BLaER1 treated with 17β-estradiol and CSF1 and Interleukin-3, amounts not matched to agents 10 nM and 100 nM (cell line): ENCODE results near the gene MS4A8.
A peak's percentile ranks its signal among the peaks of the same experiment; 100 is the strongest.

Experiments
- H3K27ac ChIP-seq, 11 experiments: shearing (Covaris generic); formaldehyde crosslinking; 2 replicates each; pipeline ENCODE4 v1.8.1; 2022
- H3K27me3 ChIP-seq, 11 experiments: shearing (Covaris generic); formaldehyde crosslinking; 2 replicates each; pipeline ENCODE4 v1.8.1; 2022
- H3K36me3 ChIP-seq, 11 experiments: shearing (Covaris generic); formaldehyde crosslinking; 2 replicates each; pipeline ENCODE4 v1.8.1; 2022
- H3K4me1 ChIP-seq, 10 experiments: shearing (Covaris generic); formaldehyde crosslinking; 2 replicates each; pipeline ENCODE4 v1.8.1; 2022
- H3K4me2 ChIP-seq, 11 experiments: shearing (Covaris generic); formaldehyde crosslinking; 2 replicates each; pipeline ENCODE4 v1.8.1; 2022
- H3K4me3 ChIP-seq, 10 experiments: shearing (Covaris generic); formaldehyde crosslinking; 2 replicates each; pipeline ENCODE4 v1.8.1; 2022
- H3K9ac ChIP-seq, 11 experiments: shearing (Covaris generic); formaldehyde crosslinking; 2 replicates each; pipeline ENCODE4 v1.8.1; 2022
- H3K9me3 ChIP-seq, 11 experiments: shearing (Covaris generic); formaldehyde crosslinking; replicated peaks in 1 of 11; 2 replicates each; pipeline ENCODE4 v1.8.1; 2022
- H4K20me1 ChIP-seq, 11 experiments: shearing (Covaris generic); formaldehyde crosslinking; 2 replicates each; pipeline ENCODE4 v1.8.1; 2022
- Cebpa-rat ChIP-seq, 11 experiments: shearing (Covaris generic); IDR thresholded peaks; 2 replicates each; pipeline ENCODE4 v1.8.1; 2022

The MS4A8 gene

GRCh38 chr11:60741421-60741820 is 42.0 kb downstream of the MS4A8 start:
- Histone ChIP-seq H3K27me3 (no peaks in the 10 kb centered on the region), H3K9me3 (peaks cover 16 to 46% (median 36%) of the 10 kb centered on the region in 11 experiments; a peak in 19 of 22 replicates), H3K9ac (no peak overlapping the region), H3K36me3 (no peaks in the 10 kb centered on the region), H3K4me3 (no peak overlapping the region), H4K20me1 (no peaks in the 10 kb centered on the region), H3K4me2 (no peak overlapping the region), H3K4me1 (peaks cover 0 to 10% (median 4%) of the 10 kb centered on the region in 10 experiments; a peak in 14 of 20 replicates), H3K27ac (no peak overlapping the region)
- TF ChIP-seq Cebpa-rat (IDR thresholded peaks at IDR 0.05), result no peak

- Histone ChIP-seq H3K4me1 (peaks cover 0 to 21% (median 12%) of the 10 kb centered on the region in 10 experiments; a peak in 14 of 20 replicates), H3K36me3 (no peaks in the 10 kb centered on the region), H3K4me3 (no peak overlapping the region), H3K9ac (no peak overlapping the region), H3K9me3 (peaks cover 16 to 46% (median 36%) of the 10 kb centered on the region in 11 experiments; a peak in 19 of 22 replicates), H3K4me2 (no peak overlapping the region), H3K27me3 (no peaks in the 10 kb centered on the region), H3K27ac (no peak overlapping the region), H4K20me1 (no peaks in the 10 kb centered on the region)
- TF ChIP-seq Cebpa-rat (IDR thresholded peaks at IDR 0.05), result no peak
Measured at GRCh38 chr11:60743058-60743457, 43.6 kb downstream of the MS4A8 start.

- Histone ChIP-seq H4K20me1 (no peaks in the 10 kb centered on the region), H3K4me2 (no peak overlapping the region), H3K4me3 (no peak overlapping the region), H3K9me3 (peaks cover 16 to 46% (median 36%) of the 10 kb centered on the region in 11 experiments; a peak in 19 of 22 replicates), H3K36me3 (no peaks in the 10 kb centered on the region), H3K27me3 (no peaks in the 10 kb centered on the region), H3K9ac (no peak overlapping the region), H3K4me1 (peaks cover 0 to 32% (median 21%) of the 10 kb centered on the region in 10 experiments; a peak in 14 of 20 replicates), H3K27ac (no peak overlapping the region)
- TF ChIP-seq Cebpa-rat (IDR thresholded peaks at IDR 0.05), result no peak
Measured at GRCh38 chr11:60744114-60744513, 44.7 kb downstream of the MS4A8 start.

- TF ChIP-seq Cebpa-rat (IDR thresholded peaks at IDR 0.05), result no peak
- Histone ChIP-seq H3K9ac (no peak overlapping the region), H3K4me1 (peaks cover 0 to 26% (median 21%) of the 10 kb centered on the region in 10 experiments; a peak in 14 of 20 replicates), H4K20me1 (no peaks in the 10 kb centered on the region; a peak in 1 of 22 replicates), H3K4me2 (peak overlapping the region in 5 of 11 experiments; percentile 43 to 62 (median 53); a peak in 7 of 22 replicates), H3K27me3 (no peaks in the 10 kb centered on the region), H3K4me3 (no peak overlapping the region), H3K27ac (no peak overlapping the region), H3K9me3 (peaks cover 1 to 30% (median 20%) of the 10 kb centered on the region in 11 experiments; a peak in 17 of 22 replicates), H3K36me3 (no peaks in the 10 kb centered on the region)
Measured at GRCh38 chr11:60747359-60747873, 48.0 kb downstream of the MS4A8 start.

GRCh38 chr11:60748225-60748624 is 48.8 kb downstream of the MS4A8 start:
- no peaks in the 10 kb centered on the region; a peak in 1 of 22 replicates for H4K20me1 ChIP-seq
- peaks cover 0 to 26% (median 21%) of the 10 kb centered on the region in 10 experiments; a peak in 14 of 20 replicates for H3K4me1 ChIP-seq
- peak overlapping the region in 6 of 11 experiments; percentile 11 to 51 (median 22); a peak in 9 of 22 replicates for H3K4me2 ChIP-seq

GRCh38 chr11:60748821-60749220 is 49.4 kb downstream of the MS4A8 start:
- peaks cover 0 to 16% (median 10%) of the 10 kb centered on the region in 11 experiments; a peak in 12 of 22 replicates for H3K9me3 ChIP-seq
- H3K9ac ChIP-seq, result no peak overlapping the region
- no peak for TF ChIP-seq Cebpa-rat (IDR thresholded peaks at IDR 0.05)
- peaks cover 0 to 26% (median 21%) of the 10 kb centered on the region in 10 experiments; a peak in 14 of 20 replicates for H3K4me1 ChIP-seq
- no peaks in the 10 kb centered on the region; a peak in 1 of 22 replicates for H4K20me1 ChIP-seq
- no peaks in the 10 kb centered on the region for H3K36me3 ChIP-seq
- H3K27ac ChIP-seq, result no peak overlapping the region
- H3K4me3 ChIP-seq, result no peak overlapping the region
- no peaks in the 10 kb centered on the region for H3K27me3 ChIP-seq
- peak overlapping the region in 6 of 11 experiments; percentile 11 to 51 (median 22); a peak in 10 of 22 replicates for H3K4me2 ChIP-seq

More at GRCh38 chr11:60748225-60748624, 48.8 kb downstream of the MS4A8 start:
- no peak for TF ChIP-seq Cebpa-rat (IDR thresholded peaks at IDR 0.05)
- no peaks in the 10 kb centered on the region for H3K27me3 ChIP-seq
- no peak overlapping the region for H3K4me3 ChIP-seq
- H3K9me3 ChIP-seq, result peaks cover 0 to 22% (median 16%) of the 10 kb centered on the region in 11 experiments; a peak in 14 of 22 replicates
- H3K27ac ChIP-seq, result no peak overlapping the region
- no peaks in the 10 kb centered on the region for H3K36me3 ChIP-seq
- H3K9ac ChIP-seq, result no peak overlapping the region

GRCh38 chr11:60750911-60751310 is 51.5 kb downstream of the MS4A8 start:
- no peak overlapping the region for H3K4me2 ChIP-seq

GRCh38 chr11:60753309-60753708 is 53.9 kb downstream of the MS4A8 start:
- no peak for TF ChIP-seq Cebpa-rat (IDR thresholded peaks at IDR 0.05)

More at GRCh38 chr11:60750911-60751310, 51.5 kb downstream of the MS4A8 start:
- no peak overlapping the region for H3K4me3 ChIP-seq
- no peaks in the 10 kb centered on the region for H3K36me3 ChIP-seq
- H3K9ac ChIP-seq, result no peak overlapping the region
- H4K20me1 ChIP-seq, result no peaks in the 10 kb centered on the region; a peak in 1 of 22 replicates
- H3K27ac ChIP-seq, result no peak overlapping the region
- H3K9me3 ChIP-seq, result no peaks in the 10 kb centered on the region
- TF ChIP-seq Cebpa-rat (IDR thresholded peaks at IDR 0.05), result no peak
- H3K27me3 ChIP-seq, result no peaks in the 10 kb centered on the region
- H3K4me1 ChIP-seq, result peaks cover 0 to 26% (median 21%) of the 10 kb centered on the region in 10 experiments; a peak in 14 of 20 replicates

GRCh38 chr11:60754887-60755286 is 55.5 kb downstream of the MS4A8 start:
- Histone ChIP-seq H3K27ac (no peak overlapping the region), H3K4me3 (no peak overlapping the region), H3K36me3 (no peaks in the 10 kb centered on the region), H3K27me3 (peaks cover 0 to 14% (median 0%) of the 10 kb centered on the region in 11 experiments; a peak in 2 of 22 replicates), H3K4me1 (peaks cover 9 to 14% (median 12%) of the 10 kb centered on the region in 10 experiments), H4K20me1 (peaks cover 0 to 4% (median 0%) of the 10 kb centered on the region in 11 experiments; a peak in 2 of 22 replicates), H3K9me3 (no peaks in the 10 kb centered on the region), H3K9ac (no peak overlapping the region), H3K4me2 (no peak overlapping the region)
- TF ChIP-seq Cebpa-rat (IDR thresholded peaks at IDR 0.05), result no peak

More at GRCh38 chr11:60753309-60753708, 53.9 kb downstream of the MS4A8 start:
- no peak overlapping the region for H3K4me2 ChIP-seq
- H3K4me3 ChIP-seq, result no peak overlapping the region
- H3K36me3 ChIP-seq, result no peaks in the 10 kb centered on the region
- H4K20me1 ChIP-seq, result no peaks in the 10 kb centered on the region; a peak in 1 of 22 replicates
- H3K27me3 ChIP-seq, result peaks cover 0 to 5% (median 0%) of the 10 kb centered on the region in 11 experiments; a peak in 2 of 22 replicates
- no peaks in the 10 kb centered on the region for H3K9me3 ChIP-seq
- no peak overlapping the region for H3K27ac ChIP-seq
- H3K9ac ChIP-seq, result no peak overlapping the region
- peaks cover 0 to 9% (median 7%) of the 10 kb centered on the region in 10 experiments; a peak in 11 of 20 replicates for H3K4me1 ChIP-seq
